ENCODE data around the gene TTC21A.

The TTC21A gene

DNA sequence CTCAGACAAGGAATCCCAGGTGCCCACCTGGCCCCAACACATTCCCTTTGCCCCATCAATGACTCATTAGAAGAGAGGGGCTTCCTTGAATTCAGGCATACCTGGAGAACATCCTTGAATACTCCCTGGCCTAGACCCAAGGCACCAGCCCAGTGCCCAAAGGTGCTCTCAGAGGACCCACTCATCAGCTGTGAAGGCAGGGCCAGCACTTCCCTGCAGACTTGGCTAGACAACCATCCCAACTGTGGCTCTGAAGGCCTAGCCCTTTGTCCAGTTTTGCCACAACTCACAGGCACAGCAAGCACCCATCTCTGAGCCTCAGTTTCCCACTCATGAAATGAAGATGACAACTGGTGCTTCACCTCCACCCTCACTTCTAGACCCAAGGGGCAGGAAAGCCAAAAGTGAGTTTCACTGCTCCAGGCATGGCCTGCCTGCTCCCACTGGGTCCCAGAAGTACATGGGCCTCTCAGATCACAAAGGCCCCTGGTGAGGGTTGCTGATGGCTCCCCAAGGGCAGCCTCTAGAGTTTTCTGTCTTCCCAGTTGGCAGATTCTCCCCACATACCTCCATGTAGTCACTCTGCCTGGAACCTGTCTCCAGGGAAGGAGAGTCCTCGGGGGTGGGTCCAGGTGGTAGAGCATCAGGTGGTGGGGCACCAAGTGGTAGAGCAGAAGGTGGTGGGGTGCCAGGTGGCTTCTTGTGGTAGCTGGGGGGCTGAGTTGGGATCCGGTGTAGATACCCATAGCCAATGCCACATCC, 7.6 kb upstream of the TTC21A start:
- no peak for DNase-seq (ENCODE audit: low spot score)

GRCh38 chr3:39100500-39100886, 7.0 kb upstream of the TTC21A start:
- no peak for DNase-seq (ENCODE audit: low spot score)

GRCh38 chr3:39101022-39101689, 6.3 kb upstream of the TTC21A start:
- peak; percentile 34 for DNase-seq (ENCODE audit: low spot score)

- no peak for DNase-seq (ENCODE audit: low spot score)
These were observed 4.8 kb upstream of the TTC21A start for GRCh38 chr3:39102504-39103323.

GRCh38 chr3:39103324-39103693, 4.2 kb upstream of the TTC21A start:
- peak; percentile 23 for DNase-seq (ENCODE audit: low spot score)

DNA sequence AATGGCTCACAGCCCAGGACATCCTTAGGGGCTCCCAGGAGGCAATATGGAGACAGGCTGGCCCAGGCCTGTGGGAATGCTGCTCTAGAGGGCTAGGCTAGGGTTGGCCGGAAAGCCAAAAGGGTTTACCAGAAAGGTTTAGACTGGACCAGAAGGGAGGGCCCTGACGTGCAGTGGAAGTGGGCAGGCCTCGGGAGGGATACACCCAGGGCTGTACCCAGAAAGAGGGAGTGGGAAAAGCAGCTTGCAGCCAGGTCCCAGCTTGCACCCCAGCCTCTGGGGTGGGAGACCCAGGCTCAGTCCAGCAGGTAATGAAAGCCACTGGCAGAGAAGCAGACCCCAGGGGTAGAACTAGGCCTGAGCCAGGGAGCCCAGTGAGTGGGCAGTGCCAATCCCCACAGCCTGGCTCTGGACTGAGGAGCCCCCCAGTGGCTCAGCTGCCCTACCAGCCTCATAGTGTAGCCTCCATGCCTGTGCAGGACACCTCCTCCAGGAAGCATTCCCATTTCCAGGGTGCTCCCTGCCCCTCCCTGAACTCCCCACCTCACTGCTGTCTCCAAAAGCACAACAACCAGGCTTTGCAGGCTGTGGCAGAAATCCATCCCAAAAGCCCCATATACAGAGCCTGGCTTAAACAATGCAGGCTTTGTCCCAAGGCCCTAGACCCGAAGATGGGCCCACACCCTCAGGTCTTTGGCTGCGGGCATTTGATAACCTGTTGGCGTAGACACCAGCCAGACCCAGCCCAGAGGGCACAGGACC, 3.5 kb upstream of the TTC21A start:
- no peak for DNase-seq (ENCODE audit: low spot score)

- DNase-seq (ENCODE audit: low spot score): no peak
These were observed 2.4 kb upstream of the TTC21A start for GRCh38 chr3:39104961-39105686.

GRCh38 chr3:39105687-39106063, 1.8 kb upstream of the TTC21A start:
- no peak for DNase-seq (ENCODE audit: low spot score)

- DNase-seq (ENCODE audit: low spot score): peak; percentile 28
These were observed 1.1 kb upstream of the TTC21A start for GRCh38 chr3:39106281-39106811.

GRCh38 chr3:39106851-39107387, 561 bp upstream of the TTC21A start:
- DNase-seq (ENCODE audit: low spot score): peak; percentile 40

GRCh38 chr3:39108200-39108710, 775 bp downstream of the TTC21A start:
- DNase-seq (ENCODE audit: low spot score): no peak

GRCh38 chr3:39109086-39109485, 1.6 kb downstream of the TTC21A start:
- no peak for DNase-seq (ENCODE audit: low spot score)

GRCh38 chr3:39110041-39110639, 2.7 kb downstream of the TTC21A start:
- DNase-seq (ENCODE audit: low spot score): no peak

GRCh38 chr3:39112113-39112512, 4.6 kb downstream of the TTC21A start:
- DNase-seq (ENCODE audit: low spot score): no peak

DNA sequence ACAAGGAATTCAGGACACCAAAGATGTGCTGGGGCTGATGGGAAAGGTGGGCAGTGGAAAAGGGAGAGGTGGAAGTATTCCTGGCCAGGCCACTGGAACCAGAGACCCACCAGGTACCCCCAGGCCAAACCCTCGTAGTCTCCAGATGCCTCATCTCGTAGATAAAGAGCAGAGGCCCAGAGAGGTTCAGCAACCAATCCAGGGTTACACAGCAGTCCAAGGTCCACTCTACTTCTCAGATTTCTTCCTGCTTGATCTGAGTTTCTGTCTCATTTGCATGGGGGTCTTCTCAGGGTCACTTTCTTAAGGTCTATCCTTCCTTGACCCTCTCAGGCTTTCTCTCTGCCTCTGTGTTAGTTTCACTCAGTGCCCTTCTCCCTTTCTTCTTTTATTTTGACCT, 5.1 kb downstream of the TTC21A start:
- DNase-seq (ENCODE audit: low spot score): no peak

DNA sequence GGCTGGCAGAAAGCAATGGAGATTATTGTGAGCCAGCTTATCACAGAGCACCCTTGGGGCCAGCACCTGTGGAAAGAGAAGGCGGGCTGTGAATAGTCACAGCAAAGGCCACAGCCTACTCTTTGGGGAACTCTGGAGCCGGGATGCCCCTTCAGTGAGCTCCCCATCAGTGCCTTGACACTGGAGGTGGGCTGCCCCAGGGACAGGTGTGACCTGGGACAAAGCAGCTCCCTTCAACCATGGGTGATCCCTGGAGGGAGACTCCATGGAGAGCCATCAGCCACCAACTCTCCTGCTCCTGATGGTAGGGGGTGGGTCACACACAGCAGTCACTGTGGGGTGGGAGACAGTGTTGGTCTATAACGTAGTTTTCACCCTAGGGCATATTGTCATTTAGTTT, 5.8 kb downstream of the TTC21A start:
- DNase-seq (ENCODE audit: low spot score): no peak

DNA sequence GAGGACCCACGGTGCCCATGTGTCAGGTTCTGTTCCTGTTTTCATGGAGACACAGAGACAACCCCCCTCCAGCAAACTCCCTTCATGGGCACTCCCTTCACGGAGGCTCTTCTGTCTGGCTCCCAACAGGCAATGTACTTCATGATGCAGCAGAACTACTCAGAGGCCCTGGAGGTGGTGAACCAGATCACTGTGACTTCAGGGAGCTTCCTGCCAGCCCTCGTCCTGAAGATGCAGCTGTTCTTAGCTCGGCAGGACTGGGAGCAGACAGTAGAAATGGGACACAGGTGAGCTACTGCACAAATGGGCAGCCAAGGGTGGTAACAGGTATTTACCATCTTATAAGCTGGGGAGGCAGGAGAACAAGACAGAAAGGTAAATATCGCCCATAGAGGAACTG, 7.0 kb downstream of the TTC21A start:
- DNase-seq (ENCODE audit: low spot score): no peak

GRCh38 chr3:39115870-39116269, 8.4 kb downstream of the TTC21A start:
- DNase-seq (ENCODE audit: low spot score): no peak

GRCh38 chr3:39118079-39118478, 10.6 kb downstream of the TTC21A start:
- no peak for DNase-seq (ENCODE audit: low spot score)

- DNase-seq (ENCODE audit: low spot score): no peak
These were observed 11.6 kb downstream of the TTC21A start for GRCh38 chr3:39118931-39119660.

Data from cerebellar cortex (tissue), 1 donor.